ENCODE data around the gene MED16.
"Not testable (repeated sequence)": the region's sequence is repeated elsewhere in the genome, so short reads cannot be mapped to it uniquely, and the experiment has no call there.

Gene MED16

DNA sequence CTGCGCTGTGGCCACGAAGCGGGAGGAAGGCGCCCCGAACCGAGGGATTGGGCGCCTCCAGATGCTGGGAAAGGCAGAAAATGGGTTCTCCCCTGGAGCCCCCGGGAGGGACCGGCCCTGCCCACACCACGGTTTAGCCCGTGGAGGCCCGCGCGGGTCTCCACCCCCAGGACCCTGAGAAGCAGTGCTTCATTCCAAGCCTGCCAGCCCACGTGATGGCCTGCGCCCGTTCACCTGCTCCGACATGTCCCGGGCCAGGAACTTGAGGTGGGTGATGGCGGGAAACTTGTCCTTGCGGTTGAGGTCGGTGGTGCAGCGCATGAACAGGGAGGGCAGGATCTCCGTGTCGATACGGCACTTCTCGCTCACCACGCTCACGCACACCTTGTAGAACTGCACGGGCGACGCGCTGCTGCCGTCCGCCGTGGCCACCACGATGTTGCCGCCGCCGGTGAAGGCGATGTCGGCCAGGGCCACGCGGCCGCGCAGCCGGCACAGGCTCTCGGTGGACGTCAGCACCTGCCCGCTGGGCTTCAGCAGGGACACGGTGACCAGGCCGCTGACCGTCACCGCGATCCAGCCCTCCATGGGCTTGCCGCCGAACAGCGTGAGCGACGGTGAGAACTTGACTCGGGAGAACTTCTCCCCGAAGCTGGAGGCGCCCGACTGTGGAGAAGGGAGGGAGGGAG lies 7.3 kb downstream of the MED16 start:
- no peak for DNase-seq

- no peak for DNase-seq
Measured at GRCh38 chr19:884420-885211, 8.4 kb downstream of the MED16 start.

GRCh38 chr19:883661-884211 lies 9.3 kb downstream of the MED16 start:
- DNase-seq, result no peak

DNA sequence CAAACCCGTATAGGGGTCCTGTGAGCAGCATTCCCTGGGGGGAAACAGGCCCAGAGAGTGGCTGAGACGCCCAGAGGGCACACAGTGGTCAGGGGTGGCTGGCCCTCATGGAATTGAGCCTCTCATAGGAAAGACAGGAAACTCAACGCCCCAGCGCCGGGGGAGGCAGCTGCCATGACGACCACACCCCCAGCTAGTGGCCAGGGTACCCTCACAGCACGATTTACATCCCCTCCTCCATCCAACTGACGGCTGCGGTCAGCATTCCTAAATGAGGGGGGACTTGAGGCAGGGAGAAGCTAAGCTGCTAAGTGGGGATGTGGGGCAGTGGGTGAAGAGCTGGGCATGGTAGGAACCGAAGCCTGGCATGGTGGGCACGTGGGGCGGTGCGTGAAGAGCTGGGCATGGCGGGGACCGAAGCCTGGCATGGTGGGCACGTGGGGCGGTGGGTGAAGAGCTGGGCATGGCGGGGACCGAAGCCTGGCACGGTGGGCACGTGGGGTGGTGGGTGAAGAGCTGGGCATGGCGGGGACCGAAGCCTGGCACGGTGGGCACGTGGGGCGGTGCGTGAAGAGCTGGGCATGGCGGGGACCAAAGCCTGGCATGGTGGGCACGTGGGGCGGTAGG lies 10.0 kb downstream of the MED16 start:
- no peak for DNase-seq

- no peak for DNase-seq
Measured at GRCh38 chr19:881385-882071, 11.5 kb downstream of the MED16 start.

DNA sequence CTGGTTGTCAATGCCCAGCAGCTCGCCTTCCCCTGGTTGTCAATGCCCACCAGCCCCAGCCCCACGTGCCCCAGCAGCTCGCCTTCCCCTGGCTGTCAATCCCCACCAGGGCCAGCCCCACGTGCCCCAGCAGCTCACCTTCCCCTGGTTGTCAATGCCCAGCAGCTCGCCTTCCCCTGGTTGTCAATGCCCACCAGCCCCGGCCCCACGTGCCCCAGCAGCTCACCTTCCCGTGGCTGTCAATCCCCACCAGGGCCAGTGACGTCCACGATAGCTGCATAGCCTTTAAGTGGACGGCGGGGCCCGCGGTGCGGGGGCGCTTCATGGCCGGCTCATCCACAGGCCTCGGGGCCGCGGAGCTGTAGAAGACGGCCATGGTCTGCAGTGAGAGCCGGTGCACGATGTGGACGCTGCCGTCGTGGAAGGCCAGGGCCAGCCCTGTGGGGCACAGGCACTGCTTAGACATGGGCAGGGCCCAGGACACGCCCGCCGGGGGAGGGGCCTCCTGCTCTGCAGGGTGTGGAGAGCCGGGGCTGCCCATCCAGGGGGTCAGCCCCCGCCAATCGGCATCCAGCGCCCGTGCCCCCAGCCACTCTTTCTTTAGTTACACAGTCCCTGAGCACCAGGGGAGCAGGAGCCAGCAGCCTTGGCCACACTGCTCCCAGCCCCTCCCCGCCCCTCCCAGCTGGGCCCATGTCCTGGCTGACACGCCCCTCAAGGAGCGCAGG lies 13.1 kb downstream of the MED16 start:
- DNase-seq, result no peak

DNA sequence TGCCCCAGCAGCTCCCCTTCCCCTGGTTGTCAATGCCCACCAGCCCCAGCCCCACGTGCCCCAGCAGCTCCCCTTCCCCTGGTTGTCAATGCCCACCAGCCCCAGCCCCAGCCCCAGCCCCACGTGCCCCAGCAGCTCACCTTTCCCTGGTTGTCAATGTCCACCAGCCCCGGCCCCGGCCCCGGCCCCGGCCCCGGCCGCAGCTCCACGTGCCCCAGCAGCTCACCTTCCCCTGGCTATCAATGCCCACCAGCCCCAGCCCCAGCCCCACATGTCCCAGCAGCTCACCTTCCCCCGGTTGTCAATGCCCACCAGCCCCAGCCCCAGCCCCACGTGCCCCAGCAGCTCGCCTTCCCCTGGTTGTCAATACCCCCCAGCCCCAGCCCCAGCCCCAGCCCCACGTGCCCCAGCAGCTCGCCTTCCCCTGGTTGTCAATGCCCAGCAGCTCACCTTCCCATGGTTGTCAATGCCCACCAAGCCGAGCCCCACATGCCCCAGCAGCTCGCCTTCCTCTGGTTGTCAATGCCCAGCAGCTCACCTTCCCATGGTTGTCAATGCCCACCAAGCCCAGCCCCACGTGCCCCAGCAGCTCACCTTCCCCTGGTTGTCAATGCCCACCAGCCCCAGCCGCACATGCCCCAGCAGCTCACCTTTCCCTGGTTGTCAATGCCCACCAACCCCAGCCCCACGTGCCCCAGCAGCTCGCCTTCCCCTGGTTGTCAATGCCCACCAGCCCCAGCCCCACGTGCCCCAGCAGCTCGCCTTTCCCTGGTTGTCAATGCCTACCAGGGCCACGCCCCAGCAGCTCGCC lies 14.0 kb downstream of the MED16 start:
- not testable (repeated sequence) for DNase-seq

DNA sequence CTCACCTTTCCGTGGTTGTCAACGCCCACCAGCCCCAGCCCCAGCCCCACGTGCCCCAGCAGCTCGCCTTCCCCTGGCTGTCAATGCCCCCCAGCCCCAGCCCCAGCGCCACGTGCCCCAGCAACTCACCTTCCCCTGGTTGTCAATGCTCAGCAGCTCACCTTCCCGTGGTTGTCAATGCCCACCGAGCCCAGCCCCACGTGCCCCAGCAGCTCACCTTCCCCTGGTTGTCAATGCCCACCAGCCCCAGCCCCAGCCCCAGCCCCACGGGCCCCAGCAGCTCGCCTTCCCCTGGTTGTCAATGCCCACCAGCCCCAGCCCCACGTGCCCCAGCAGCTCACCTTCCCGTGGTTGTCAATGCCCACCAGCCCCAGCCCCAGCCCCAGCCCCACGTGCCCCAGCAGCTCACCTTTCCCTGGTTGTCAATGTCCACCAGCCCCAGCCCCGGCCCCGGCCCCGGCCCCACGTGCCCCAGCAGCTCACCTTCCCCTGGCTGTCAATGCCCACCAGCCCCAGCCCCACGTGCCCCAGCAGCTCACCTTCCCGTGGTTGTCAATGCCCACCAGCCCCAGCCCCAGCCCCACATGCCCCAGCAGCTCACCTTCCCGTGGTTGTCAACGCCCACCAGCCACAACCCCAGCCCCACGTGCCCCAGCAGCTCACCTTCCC lies 14.9 kb downstream of the MED16 start:
- DNase-seq, result not testable (repeated sequence)

DNA sequence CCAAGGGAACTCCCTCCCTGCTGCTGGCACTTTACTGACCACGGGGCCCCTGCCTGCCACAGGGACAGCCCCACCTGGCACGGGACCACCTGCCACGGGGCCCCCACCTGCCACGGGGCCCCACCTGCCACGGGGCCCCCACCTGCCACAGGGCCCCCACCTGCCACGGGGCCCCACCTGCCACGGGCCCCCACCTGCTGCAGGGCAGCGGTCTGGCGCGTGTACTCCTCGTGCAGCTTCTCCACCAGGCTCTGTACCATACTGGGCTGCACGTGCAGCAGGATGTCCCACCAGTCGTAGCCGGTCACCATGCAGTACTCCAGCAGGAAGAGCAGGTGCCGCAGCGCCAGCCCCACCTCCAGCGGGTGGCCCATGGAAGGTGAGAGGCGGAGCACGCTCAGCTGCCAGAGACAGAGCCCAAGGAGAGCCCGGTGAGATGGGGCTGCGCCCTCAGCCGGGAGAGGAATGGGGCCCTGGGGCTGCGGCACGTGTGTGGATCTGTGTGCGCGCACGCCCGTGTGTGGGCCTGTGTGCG lies 16.1 kb downstream of the MED16 start:
- DNase-seq, result no peak

DNA sequence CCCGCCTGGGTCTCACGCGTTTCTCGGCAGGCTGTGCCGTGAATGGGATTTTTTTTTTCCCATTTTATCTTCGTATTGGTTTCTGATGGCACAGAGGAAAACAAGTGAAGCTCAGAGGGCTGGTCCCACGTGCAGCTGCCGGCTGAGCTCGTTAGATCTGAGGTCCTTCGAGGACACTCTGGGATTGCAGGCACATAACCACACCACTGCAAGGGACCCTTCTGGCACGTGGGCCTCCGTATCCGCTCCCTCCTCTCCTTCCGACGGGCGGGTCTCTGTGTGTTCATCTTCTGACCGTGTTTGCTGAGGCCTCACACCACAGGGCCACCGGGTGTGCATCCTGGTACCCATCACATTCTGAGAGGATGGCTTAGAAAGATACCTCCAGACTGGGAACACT lies 16.9 kb downstream of the MED16 start:
- DNase-seq, result no peak

- DNase-seq, result no peak
Measured at GRCh38 chr19:875265-875879, 17.6 kb downstream of the MED16 start.

DNA sequence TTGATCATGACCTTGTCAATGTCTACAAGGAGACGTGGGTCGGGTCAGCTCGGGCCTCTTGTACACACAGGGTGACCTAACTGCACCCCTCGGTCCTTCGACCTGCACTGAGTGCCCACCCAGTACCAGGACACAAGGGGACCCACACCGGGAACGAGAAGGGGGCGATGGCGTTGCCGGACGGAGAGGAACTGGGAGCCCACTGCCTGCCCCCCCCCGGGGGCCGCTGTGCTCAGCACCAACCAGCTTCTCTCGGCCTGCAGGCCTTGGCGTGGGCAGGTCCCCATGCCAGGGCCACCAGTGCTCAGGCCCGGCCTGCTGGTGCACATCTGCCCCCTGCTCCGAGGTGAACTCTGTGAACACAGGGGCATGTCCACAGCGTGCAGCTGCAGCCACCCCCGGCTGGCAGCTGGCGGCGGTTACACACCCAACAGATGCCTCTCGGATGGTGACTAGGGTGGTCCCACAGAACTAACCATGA lies 19.4 kb downstream of the MED16 start:
- no peak for DNase-seq

DNA sequence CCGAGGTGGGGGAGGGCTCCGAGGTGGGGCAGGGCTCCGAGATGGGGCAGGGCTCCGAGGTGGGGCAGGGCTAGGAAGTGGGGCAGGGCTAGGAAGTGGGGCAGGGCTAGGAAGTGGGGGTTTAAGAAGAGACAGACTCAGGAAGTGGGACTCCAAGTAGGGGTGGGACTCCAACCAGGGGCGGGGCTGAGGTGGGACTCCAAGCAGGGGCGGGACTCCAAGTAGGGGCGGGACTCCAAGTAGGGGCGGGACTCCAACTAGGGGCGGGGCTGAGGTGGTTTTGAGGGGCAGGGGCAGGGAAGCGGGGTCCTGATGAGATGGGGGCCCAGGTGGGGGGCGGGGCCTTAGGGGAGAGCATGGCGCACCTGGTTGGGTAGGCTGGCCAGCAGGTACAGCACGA lies 19.9 kb downstream of the MED16 start:
- no peak for DNase-seq

DNA sequence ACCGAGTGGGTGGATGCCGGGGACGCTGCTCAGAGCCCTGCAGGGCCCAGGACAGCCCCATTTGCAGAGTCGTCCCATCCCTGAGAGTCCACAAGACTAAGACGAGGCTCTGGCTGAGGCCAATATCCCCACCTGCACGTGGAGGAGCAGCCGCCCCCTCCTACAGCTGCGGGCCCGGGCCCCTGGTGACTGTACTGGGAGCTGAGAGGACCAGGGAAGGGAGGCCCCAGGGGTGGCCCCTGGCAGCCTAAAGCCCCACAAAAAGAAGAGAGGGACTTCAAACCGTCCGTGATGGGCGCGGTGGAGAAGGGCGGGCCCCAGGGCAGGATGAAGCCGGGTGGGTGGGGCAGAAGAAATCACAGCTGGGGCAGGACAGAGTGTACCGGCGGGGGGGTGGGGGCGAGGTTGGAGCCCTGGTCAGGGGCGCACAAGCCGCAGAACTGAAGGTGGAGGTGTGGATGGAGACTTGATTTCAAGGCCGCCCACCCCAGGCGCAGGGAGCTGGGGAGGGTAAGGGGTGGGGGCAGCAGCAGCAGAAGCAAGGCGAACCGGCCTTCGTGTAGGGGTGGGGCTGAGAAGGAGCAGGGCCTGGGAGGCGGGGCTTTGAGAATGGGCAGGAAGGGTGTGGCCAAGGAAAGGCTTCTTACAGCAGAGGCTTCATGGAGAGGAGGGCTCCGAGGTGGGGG lies 20.6 kb downstream of the MED16 start:
- DNase-seq, result no peak

GRCh38 chr19:871446-872265 lies 21.3 kb downstream of the MED16 start:
- no peak for DNase-seq

DNA sequence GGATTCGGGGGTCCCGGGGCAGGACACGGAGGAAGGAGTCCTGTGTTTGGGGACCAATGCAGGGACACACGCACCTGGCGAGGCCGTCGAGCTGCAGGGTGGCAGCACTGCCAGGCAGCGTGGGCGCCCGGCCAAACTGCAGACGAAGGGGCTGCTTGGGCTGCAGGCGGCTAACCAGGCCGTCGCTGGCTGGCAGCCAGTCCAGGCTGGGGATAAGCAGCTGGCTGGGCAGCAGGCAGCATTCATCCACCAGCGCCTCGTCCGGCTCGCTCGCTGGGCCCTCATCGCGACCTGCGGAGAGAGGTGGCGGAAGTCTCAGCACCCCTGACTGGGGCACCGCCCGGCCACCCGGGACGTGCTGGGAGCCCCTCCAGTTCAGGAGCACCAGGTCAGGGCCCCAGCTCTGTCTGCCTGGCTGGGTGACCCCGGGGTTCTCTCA lies 22.0 kb downstream of the MED16 start:
- DNase-seq, result no peak

GRCh38 chr19:870314-870713 lies 22.7 kb downstream of the MED16 start:
- no peak for DNase-seq
